HG03135 (cell line): ENCODE data around the gene RELL1.

Experiments
- ATAC-seq: cut with Tn5 transposase; IDR thresholded peaks from one replicate; pipeline ENCODE4 v1.9.1; 2021; ENCODE audit warnings: mild to moderate bottlenecking, moderate library complexity; ENCODE audit not compliant: unreplicated experiment

The RELL1 gene

DNA sequence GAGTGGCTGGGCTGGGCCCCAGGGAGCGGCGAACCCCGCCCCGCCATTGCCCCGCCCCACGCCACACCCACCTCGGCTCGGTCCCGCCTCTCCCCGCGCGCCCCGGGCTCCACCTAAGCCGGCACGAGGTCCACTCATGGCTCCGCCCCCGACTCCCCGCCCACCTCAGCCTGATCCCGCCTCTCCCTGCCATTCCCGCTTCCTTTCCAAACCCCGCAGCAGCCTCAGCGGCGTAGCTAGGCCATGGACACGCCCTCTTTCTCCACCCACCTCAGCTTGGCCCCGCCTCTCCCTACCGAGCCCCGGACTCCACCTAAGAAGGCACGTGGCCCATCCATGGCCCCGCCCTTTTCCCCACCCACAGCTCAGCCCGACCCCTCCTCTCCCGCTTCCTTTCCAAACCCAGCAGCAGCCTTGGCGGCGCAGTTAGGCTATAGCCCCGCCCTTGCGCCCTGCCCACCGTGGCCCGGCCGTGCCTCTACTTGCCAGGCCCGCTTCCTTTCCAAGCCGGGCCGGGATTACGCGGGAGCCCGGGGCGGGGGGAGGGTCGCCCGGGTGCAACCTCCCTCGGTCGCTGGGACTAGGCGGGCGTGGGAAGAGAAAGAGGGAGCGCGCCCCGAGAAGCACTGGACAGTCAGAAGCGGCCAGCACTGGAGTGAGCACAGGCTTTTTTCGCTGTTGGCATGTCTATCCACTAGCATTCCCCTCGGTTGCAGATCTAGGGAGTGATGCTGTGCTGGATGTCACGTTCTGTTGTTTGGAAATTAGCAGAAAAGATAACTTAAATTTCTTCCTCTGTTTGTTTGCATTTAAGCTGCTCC lies at the start of gene RELL1:
RELL1 (minus strand) TSS at position 4 of the 821 bp plus-strand sequence. CDS start 89 bp downstream, outside the sequence.
- ATAC-seq, result peak; percentile 89

DNA sequence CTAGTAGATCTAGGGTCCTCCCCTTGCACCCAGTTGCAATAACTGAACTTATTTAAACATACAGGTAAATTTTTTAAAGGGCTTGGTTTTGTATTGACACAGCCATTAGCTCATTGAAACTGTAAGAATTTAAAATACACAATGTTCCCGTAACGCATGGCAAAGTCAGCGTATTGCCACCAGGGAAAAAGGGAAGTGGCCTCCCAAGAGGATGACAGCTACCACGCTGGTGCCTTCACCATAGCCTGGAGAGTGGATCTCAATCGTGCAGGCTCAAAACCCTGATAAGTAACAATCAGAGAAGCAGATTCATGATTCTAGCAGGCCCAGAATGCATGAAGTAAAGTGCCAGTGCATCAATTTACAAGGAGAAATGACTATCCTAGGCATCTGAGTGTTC lies 49.4 kb upstream of the RELL1 start:
- no peak for ATAC-seq

GRCh38 chr4:37734989-37735388 lies 48.8 kb upstream of the RELL1 start:
- ATAC-seq, result no peak

DNA sequence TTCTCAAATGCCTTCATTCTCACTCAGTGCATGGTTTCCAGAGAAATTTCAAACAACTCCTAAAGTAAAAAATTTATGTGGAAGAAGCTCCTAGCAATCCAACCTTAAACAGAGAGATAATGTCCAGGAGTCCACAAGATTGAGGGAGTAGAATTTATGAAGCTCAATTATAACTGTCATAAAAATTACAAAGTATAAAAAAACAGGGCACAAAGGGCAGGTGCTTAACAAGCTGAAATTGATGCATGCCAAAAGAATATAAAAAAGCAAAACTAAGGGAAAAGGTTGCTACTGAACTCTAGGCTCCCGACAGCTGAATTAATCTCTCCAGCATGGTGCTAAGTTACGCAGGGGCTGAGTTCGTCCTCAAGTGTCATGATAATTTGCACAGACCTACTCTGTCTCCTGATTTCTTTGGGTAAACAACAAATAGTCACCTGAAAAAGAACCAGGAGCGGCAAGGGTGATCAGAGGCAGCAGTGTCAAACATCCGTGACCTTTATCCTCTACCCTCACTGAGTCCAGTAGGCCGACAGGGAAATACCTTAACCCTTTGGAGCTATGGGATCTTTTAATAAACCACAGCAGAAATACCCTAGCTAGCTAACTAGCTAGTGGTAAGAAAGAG lies 47.2 kb upstream of the RELL1 start:
- ATAC-seq, result no peak

- no peak for ATAC-seq
These were observed 46.5 kb upstream of the RELL1 start for GRCh38 chr4:37732526-37733186.

- ATAC-seq, result no peak
These were observed 43.5 kb upstream of the RELL1 start for GRCh38 chr4:37729649-37730004.

DNA sequence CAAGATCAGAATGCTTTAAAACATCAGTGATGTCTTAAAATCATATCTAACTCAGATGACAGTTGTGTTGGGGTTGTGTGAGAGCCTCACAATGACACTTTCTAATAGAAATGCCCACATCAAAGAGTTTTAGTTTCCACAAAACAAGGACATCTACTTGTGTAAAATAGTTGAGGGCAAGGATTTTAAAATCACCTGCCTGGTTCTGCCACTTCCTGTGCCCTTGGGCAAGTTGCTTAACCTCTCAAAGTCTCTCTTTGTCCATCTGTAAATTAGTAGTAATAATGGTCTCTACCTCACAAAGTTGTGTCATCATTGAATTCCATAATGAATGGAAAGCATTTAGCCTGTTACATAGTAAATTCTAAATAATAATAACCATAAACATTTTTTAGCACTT lies 41.9 kb upstream of the RELL1 start:
- no peak for ATAC-seq

DNA sequence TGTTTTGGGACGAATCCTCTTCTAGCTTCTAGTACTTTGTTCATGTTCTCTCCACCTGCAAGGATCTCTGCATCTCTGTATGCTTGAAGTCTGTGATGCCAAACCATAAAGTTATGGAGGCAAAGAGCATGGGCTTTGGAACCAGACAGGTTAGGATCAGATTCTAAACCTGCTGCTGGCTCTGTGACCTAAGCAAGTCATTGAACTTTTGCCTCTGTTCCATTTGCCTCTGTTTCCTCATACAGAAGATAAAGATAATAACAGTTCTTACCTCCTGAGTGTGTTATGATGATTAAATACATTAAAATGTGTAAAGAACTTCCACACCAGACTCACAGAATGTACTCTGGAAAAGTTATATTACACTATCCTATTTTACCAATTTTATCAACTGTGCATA lies 41.5 kb upstream of the RELL1 start:
- ATAC-seq, result no peak

DNA sequence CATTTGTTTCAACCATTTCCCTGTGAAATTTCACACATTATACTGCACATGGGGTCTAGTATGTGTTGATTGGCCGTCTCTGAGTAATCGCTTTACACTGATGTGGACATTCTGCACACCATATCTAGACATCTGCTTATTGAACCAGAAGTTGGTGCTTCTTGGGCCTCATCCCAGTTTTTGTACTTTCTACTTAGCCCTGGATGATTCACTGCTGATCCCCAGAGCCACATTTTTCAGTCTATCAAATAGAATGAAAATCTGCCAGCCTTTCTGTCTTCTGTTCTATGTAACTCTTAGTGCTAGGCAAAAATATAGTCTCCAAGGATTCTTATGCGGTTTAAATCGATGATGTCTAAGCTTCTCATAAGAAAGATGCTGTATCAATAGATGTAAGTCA lies 40.5 kb upstream of the RELL1 start:
- ATAC-seq, result no peak

GRCh38 chr4:37725718-37726117 lies 39.5 kb upstream of the RELL1 start:
- no peak for ATAC-seq

DNA sequence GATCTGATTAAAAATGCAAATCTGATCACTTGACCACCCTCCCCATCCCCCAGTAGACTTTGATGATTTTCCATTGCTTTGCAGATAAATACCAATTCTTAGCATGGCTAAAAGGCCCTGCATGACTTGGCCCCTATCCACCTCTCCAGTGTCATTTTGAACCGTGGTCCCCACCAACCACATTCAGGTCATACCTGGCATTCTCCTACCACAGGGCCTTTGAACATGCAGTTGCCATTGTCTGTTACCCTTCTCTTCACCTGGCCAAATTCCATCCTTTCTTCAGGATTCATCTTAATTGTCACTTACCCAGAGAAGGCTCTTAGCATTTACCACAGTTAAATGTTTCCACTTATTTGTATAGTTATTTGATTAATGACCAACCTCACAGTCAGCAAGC lies 36.9 kb upstream of the RELL1 start:
- ATAC-seq, result no peak

DNA sequence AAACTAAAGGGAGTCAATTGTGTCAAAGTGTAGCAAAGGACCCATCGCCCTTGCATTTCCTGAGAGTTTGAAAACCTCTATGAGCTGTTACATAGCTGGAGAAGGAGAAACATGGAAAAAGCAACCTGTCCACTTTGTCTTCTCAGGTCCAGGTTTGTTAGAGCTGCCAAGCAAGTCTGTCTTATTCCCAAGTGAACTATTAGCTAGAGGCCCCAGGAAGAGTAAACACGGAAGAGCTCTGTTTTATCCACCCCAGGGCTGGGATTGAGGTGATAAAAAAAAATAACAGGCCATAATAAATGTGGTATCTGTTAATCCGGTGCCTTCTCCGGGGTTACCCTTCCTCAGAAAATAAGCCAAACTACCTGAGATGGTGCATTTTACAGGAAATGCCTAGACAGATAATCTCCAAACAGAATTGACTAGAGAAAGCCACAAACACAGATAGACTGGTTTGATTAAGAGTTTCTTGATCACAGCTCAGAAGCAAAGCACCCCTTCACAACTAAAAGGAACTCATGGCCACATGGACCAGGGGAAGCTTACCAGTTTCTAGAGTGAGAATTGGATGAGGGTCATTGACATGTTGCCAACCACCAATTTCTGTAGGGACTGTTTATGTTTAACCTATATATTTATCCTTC lies 35.9 kb upstream of the RELL1 start:
- ATAC-seq, result no peak

DNA sequence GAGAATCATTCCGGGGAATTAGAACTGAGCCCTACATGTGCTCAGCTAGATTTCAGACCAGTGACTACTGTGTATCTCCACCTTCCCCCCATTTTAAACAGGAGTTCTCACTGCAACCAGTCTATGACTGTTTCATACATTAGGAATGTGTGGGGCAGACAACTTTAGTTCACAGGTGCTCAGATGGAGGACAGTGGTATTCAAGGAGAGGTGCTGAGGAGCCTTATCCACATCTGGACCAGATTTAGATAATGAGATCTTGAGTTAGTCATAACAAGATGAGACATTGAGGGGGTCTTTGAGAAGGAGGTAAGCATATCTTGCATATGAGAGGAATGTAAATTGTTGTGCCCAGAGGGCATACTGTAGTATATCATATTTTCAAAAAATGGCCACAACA lies 32.8 kb upstream of the RELL1 start:
- no peak for ATAC-seq

DNA sequence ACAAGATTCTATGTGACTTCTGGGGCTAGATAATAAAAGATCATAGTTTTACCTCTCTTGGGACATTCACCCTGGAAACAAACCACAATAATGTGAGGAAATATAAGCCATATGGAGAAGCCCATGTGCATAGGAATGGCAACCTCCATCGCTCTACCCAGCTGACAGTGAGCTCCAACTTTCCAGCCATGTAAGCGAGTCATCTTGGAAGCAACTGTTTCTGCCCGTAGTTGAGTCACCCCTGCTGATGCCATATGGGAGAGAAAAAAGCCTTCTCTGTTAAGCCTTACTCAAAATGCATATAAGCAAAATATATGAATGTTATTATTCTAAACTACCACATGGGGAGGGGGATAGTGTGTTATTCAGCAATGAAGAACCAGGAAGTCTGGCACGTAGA lies 31.4 kb upstream of the RELL1 start:
- ATAC-seq, result no peak

DNA sequence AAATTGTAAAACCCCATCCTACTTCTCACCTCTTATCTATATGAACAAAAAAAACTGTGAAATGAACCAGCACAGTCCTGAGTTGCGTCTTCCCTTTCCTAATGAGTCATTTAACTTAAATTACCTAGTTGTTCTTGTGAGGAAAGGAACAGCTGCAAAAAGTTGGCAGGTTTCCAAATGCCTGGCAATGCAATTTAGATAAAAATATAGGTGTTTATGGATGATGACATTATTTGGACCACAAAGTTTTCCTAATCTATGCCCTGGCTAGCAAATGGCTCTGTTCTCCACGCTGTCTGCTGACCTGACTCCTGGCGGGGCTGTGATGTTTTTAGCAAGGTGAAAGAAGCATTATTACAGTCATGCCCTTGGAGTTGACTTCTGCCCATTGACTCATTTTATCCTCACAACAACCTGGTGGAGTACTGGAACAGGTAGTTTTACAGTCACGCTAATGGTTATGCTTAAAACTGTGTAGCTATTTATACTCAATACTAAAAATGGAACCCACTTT lies 29.8 kb upstream of the RELL1 start:
- peak; percentile 65 for ATAC-seq

DNA sequence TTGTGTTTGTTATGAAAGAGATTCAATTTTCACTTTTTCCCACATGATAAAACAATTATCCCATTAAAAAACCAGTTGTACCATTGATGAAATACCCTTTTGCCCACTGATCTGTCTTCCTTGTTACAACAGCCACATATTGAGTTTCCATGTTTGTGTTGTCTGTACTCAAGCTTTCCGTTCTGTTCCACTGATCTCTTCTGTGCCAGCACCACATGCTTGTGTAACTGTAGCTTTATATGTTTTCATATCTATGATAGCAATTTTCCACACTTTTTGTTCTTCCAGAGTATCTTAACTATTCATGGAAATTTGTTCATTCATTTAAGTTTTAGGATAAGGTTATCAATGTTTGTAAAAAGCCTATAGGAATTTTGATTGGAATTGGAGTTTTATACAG lies 24.3 kb upstream of the RELL1 start:
- no peak for ATAC-seq

GRCh38 chr4:37706032-37706431 lies 19.9 kb upstream of the RELL1 start:
- no peak for ATAC-seq

DNA sequence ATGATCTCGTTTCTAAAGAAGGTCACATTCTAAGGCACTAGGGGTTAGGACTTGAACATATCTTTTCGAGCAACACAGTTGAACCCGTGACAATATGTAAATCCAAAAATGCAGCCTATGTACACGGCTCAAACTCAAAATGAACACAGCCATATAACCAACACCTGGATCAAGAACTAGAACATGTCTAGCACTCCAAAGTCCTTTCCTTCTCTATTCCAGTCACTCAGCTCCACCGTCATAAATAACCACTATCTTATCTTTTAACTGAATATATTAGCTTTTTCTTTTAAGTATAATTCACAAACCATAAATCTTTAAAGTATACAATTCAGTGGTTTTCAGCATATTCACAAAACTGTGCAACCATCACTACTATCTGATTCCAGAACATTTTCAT lies 19.4 kb upstream of the RELL1 start:
- ATAC-seq, result no peak

GRCh38 chr4:37699868-37700481 lies 13.8 kb upstream of the RELL1 start:
- ATAC-seq, result no peak

DNA sequence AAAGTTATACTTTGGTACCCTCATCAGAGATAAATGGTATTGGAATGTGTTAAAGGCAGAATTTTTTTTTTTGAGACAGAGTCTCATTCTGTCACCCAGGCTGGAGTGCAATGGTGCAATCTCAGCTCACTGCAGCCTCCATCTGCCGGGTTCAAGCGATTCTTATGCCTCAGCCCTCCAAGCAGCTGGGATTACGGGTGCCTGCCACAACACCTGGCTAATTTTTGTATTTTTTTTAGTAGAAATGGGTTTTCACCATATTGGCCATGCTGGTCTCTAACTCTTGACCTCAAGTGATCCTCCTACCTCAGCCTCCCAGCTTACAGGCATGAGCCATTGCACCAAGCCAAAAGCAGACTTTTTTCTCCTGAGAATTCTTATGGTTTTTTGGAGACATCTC lies 11.4 kb upstream of the RELL1 start:
- no peak for ATAC-seq
